Esophagus muscularis mucosa (tissue), 4 donors: ENCODE results near the gene FAM227B. TPM values are rescaled to one million over a fixed set of nuclear protein-coding genes. Genes with fewer than 3 reads are reported as not detected.

Experiments
- DNase-seq: peaks from one replicate; pipeline ENCODE4 v3.0.0-alpha.2; 2017; ENCODE audit errors: extremely low spot score
- H3K27ac ChIP-seq, 4 donors: fragments of 200-600 bp; sonication (generic); replicated peaks in 1 of 4; 1 replicate in 3 of 4; 2 replicates in 1 of 4; pipeline ENCODE4 v1.5.1; 2016 to 2019; ENCODE audit warnings: mild to moderate bottlenecking in 1 of 4
- H3K27me3 ChIP-seq, 4 donors: fragments of 200-600 bp; sonication (generic); one replicate each; pipeline versions ENCODE4 v1.5.1 to v1.6.0; 2016 to 2019
- H3K36me3 ChIP-seq, 4 donors: fragments of 200-600 bp; sonication (generic); one replicate each; pipeline ENCODE4 v1.5.1; 2016 to 2019
- H3K4me1 ChIP-seq, 4 donors: fragments of 200-600 bp; sonication (generic); one replicate each; pipeline ENCODE4 v1.5.1; 2016 to 2019
- H3K4me3 ChIP-seq, 4 donors: fragments of 200-600 bp; sonication (generic); 1 replicate in 2 of 4; 2 replicates in 2 of 4; pipeline ENCODE4 v1.5.1; 2016 to 2019; ENCODE audit warnings: mild to moderate bottlenecking in 4 of 4, moderate library complexity in 1 of 4
- H3K9me3 ChIP-seq, 4 donors: fragments of 200-600 bp; sonication (generic); 1 replicate in 3 of 4; 2 replicates in 1 of 4; pipeline ENCODE4 v1.5.1; 2016 to 2019
- EP300 ChIP-seq: sonication (generic); formaldehyde crosslinking; IDR thresholded peaks from one replicate; pipeline ENCODE4 v1.6.1; 2017; ENCODE audit warnings: antibody characterized with exemption
- POLR2A ChIP-seq: fragments of 450-650 bp; IDR thresholded peaks from one replicate; pipeline ENCODE4 v1.6.1; 2017; ENCODE audit warnings: antibody characterized with exemption, moderate library complexity, mild to moderate bottlenecking, low read depth
- POLR2AphosphoS5 ChIP-seq, 2 donors: sonication (generic); formaldehyde crosslinking; IDR thresholded peaks; one replicate each; pipeline ENCODE4 v1.6.1; 2017; ENCODE audit warnings: antibody characterized with exemption in 2 of 2
- WGBS: methylation state at CpG from one replicate; pipeline ENCODE4 v1.1.5; 2018; 5-methylcytosine and 5-hydroxymethylcytosine counted together
- intact Hi-C: fragments of 100-400 bp; cut with DNase I; formaldehyde crosslinking; loops from one replicate; pipeline ENCODE4 v1.15.1; 2023
- total RNA-seq, 4 donors: library from RNA; depleted of rRNA; stranded (reverse); fragments of >200 nt; gene quantifications; one replicate each; pipeline versions ENCODE4 v1.1.0 to v1.2.1, GENCODE V29; 2016
- TF ChIP-seq, protein P1 (sequence below), 3 experiments: fragments of 200-600 bp in 2 of 3; fragments of 450-650 bp in 1 of 3; sonication (generic) in 2 of 3; IDR thresholded peaks; one replicate each; pipeline ENCODE4 v1.5.1; 2017 to 2019; ENCODE audit warnings: antibody characterized with exemption in 3 of 3, mild to moderate bottlenecking in 2 of 3, moderate library complexity in 1 of 3

FAM227B gene
- total RNA-seq, 4 donors from 2014 or later: 5.8 to 13.7 (median 10.3) TPM

DNA sequence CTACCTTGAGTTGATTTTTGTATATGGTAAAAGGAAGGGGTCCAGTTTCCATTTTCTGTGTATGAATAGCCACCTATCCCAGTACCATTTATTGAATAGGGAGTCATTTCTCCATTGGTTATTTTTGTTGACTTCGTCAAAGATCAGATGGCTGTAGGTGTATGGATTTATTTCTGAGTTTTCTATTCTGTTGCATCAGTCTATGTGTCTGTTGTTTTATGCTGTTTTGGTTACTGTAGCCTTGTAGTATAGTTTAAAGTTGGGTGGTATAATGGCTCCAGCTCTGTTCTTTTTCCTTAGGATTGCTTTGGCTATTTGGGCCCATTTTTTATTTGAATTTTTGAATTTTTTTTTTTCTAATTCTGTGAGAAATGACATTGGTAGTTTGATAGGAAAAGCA, 323.0 kb downstream of the FAM227B start:
- Histone ChIP-seq H3K4me3 (no peak overlapping the region), H3K9me3 (peaks cover 0 to 4% (median 0%) of the 10 kb centered on the region in 4 donors), H3K36me3 (peaks cover 0 to 24% (median 4%) of the 10 kb centered on the region in 4 donors), H3K4me1 (no peaks in the 10 kb centered on the region), H3K27ac (no peak overlapping the region), H3K27me3 (no peaks in the 10 kb centered on the region)
- WGBS: 100% methylated on average over 1 of the region's 1 CpG
- intact Hi-C loops: no loop called here
- DNase-seq: no peak
- no peak for TF ChIP-seq POLR2AphosphoS5 (IDR thresholded peaks at IDR 0.05)
- TF ChIP-seq POLR2A: no peak
- TF ChIP-seq EP300: no peak
- TF ChIP-seq, protein P1, sequence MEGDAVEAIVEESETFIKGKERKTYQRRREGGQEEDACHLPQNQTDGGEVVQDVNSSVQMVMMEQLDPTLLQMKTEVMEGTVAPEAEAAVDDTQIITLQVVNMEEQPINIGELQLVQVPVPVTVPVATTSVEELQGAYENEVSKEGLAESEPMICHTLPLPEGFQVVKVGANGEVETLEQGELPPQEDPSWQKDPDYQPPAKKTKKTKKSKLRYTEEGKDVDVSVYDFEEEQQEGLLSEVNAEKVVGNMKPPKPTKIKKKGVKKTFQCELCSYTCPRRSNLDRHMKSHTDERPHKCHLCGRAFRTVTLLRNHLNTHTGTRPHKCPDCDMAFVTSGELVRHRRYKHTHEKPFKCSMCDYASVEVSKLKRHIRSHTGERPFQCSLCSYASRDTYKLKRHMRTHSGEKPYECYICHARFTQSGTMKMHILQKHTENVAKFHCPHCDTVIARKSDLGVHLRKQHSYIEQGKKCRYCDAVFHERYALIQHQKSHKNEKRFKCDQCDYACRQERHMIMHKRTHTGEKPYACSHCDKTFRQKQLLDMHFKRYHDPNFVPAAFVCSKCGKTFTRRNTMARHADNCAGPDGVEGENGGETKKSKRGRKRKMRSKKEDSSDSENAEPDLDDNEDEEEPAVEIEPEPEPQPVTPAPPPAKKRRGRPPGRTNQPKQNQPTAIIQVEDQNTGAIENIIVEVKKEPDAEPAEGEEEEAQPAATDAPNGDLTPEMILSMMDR (IDR thresholded peaks at IDR 0.05): no peak

DNA sequence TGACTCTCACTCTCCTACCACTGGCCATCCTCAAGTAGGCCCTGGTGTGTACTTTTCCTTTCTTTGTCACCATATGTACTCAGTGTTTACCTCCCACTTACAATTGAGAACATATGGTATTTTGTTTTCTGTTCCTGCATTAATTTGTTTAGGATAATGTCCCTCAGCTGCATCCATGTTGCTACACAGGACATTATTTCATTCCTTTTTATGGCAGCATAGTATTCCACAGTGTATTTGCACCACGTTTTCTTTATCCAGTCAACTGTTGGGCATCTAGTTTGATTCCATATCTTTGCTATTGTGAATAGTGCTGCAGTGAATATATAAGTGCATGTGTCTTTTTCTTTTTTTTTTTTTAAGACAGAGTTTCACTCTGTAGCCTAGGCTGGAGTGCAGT, 324.4 kb downstream of the FAM227B start:
- Histone ChIP-seq H3K4me3 (no peak overlapping the region), H3K36me3 (peaks cover 0 to 30% (median 4%) of the 10 kb centered on the region in 4 donors), H3K27me3 (no peaks in the 10 kb centered on the region), H3K9me3 (peaks cover 0 to 4% (median 0%) of the 10 kb centered on the region in 4 donors), H3K4me1 (peaks cover 0 to under 1% (median 0%) of the 10 kb centered on the region in 4 donors), H3K27ac (no peak overlapping the region)
- 97% methylated on average over 1 of the region's 1 CpG for WGBS
- DNase-seq: no peak
- TF ChIP-seq POLR2AphosphoS5 (IDR thresholded peaks at IDR 0.05) (no peak), POLR2A (no peak), EP300 (no peak)
- TF ChIP-seq, protein P1 (IDR thresholded peaks at IDR 0.05): no peak
- intact Hi-C loops: no loop called here

DNA sequence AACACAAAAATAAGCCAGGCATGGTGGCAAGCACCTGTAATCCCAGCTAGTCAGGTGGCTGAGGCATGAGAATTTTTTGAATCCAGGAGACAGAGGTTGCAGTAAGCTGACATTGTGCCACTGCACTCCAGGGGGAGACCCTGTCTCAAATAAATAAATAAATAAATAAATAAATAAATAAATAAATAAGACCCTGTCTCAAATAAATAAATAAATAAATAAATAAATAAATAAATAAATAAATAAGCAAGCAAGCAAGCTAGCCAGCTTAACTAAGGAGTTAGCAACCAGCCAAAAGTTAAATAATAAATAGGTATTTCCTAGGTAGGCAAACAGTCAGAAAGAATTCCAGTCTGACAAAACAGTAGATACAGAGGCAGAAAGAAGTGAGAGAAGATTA, 326.7 kb downstream of the FAM227B start:
- Histone ChIP-seq H3K4me3 (no peak overlapping the region), H3K9me3 (peaks cover 0 to 4% (median 0%) of the 10 kb centered on the region in 4 donors), H3K27ac (no peak overlapping the region), H3K27me3 (no peaks in the 10 kb centered on the region), H3K36me3 (peaks cover 0 to 33% (median 8%) of the 10 kb centered on the region in 4 donors), H3K4me1 (peaks cover 0 to 3% (median 0%) of the 10 kb centered on the region in 4 donors)
- TF ChIP-seq EP300: no peak
- TF ChIP-seq POLR2AphosphoS5 (IDR thresholded peaks at IDR 0.05): no peak
- no peak for TF ChIP-seq POLR2A
- TF ChIP-seq, protein P1 (IDR thresholded peaks at IDR 0.05): no peak
- no peak for DNase-seq
- intact Hi-C loops: no loop called here

DNA sequence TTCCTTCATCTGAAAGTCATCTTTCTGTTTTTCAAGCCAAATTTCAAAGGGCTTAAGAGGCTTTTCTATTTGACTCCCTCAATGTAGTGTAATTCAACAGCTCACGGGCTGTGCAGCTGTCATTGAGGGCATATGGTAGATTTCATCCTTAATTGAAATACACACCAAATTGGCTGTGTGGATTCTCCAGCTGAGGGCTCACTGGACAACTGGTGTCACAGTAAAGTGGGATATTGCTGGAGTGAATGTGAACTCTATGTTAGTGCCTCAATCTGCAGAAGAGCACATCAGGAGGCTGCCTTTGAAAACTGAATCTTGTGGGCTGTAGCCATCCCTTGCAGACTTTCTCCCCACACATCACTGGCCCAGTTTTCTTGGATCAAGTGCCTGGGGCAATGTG, 330.4 kb downstream of the FAM227B start:
- Histone ChIP-seq H3K9me3 (no peaks in the 10 kb centered on the region), H3K27me3 (no peaks in the 10 kb centered on the region), H3K27ac (no peak overlapping the region), H3K36me3 (peaks cover 6 to 32% (median 13%) of the 10 kb centered on the region in 4 donors), H3K4me3 (no peak overlapping the region), H3K4me1 (peaks cover 0 to 3% (median 0%) of the 10 kb centered on the region in 4 donors)
- no peak for DNase-seq
- intact Hi-C loops: no loop called here
- TF ChIP-seq EP300: no peak
- TF ChIP-seq POLR2AphosphoS5 (IDR thresholded peaks at IDR 0.05): no peak
- TF ChIP-seq, protein P1 (IDR thresholded peaks at IDR 0.05): no peak
- TF ChIP-seq POLR2A: no peak
- WGBS: 80% methylated on average over 1 of the region's 1 CpG

DNA sequence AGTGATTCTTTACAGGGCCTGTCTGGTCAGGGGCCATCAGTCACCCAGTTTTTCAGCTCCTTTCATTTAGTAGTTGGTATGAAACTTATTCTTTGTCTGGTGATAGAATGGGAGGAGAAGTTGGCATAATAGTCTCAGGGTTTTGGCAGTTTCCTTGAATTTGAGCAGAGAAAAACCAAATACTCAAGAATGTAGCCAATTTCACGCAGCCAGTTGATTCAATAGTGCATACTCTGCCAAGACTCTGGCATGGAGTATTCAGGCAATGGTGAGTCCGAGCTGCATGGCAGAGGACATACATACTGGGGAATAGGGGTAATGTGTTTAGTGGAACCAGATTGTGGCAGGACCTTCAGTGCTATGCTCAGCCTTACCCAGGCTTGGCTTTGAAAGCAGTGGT, 332.2 kb downstream of the FAM227B start:
- no peak for DNase-seq
- H3K9me3 ChIP-seq: no peaks in the 10 kb centered on the region
- peaks cover 0 to 3% (median 0%) of the 10 kb centered on the region in 4 donors for H3K4me1 ChIP-seq
- no peak overlapping the region for H3K4me3 ChIP-seq
- peaks cover 6 to 46% (median 26%) of the 10 kb centered on the region in 4 donors for H3K36me3 ChIP-seq
- WGBS: 83% methylated on average over 2 of the region's 2 CpGs
- H3K27ac ChIP-seq: peak overlapping the region in 1 of 4 donors; percentile 17
- H3K27me3 ChIP-seq: no peaks in the 10 kb centered on the region
- intact Hi-C loops: no loop called here
- TF ChIP-seq POLR2AphosphoS5 (IDR thresholded peaks at IDR 0.05): no peak
- TF ChIP-seq, protein P1 (IDR thresholded peaks at IDR 0.05): no peak
- TF ChIP-seq EP300: no peak
- TF ChIP-seq POLR2A: no peak
